ENCODE data around the gene CIDEA.
A peak's percentile ranks its signal among the peaks of the same experiment; 100 is the strongest.

Gene CIDEA

GRCh38 chr18:12296457-12296856 is 42.3 kb downstream of the CIDEA start:
- CTCF ChIA-PET: interaction anchor here (0.6 to 1.2 kb wide), 4 partner anchors 9 to 24 kb away, joined by 3 to 6 read pairs (median 3); no protein-coding TSS in a partner anchor
- no peak overlapping the region for H3K27ac ChIP-seq
- POLR2A ChIA-PET (ENCODE audit: low non-redundant PET): no interaction called here
- DNase-seq (ENCODE audit: low spot score): no peak
- TF ChIP-seq CTCF (conservative IDR thresholded peaks at IDR 0.05; ENCODE audit: low read depth): no peak

GRCh38 chr18:12299862-12300261 is 45.7 kb downstream of the CIDEA start:
- no peak for DNase-seq (ENCODE audit: low spot score)
- H3K27ac ChIP-seq: no peak overlapping the region
- ChIA-PET POLR2A (ENCODE audit: low non-redundant PET) (no interaction called here), CTCF (no interaction called here)
- no peak for TF ChIP-seq CTCF (conservative IDR thresholded peaks at IDR 0.05; ENCODE audit: low read depth)

GRCh38 chr18:12301263-12302005 is 47.3 kb downstream of the CIDEA start:
- ChIA-PET CTCF (interaction anchor here (0.9 kb wide), 1 partner anchor 30 kb away, joined by 3 read pairs; no protein-coding TSS in a partner anchor), POLR2A (ENCODE audit: low non-redundant PET) (no interaction called here)
- no peak overlapping the region for H3K27ac ChIP-seq
- TF ChIP-seq CTCF (conservative IDR thresholded peaks at IDR 0.05; ENCODE audit: low read depth): no peak
- no peak for DNase-seq (ENCODE audit: low spot score)

- no peak for TF ChIP-seq CTCF (conservative IDR thresholded peaks at IDR 0.05; ENCODE audit: low read depth)
- no peak for DNase-seq (ENCODE audit: low spot score)
- no peak overlapping the region for H3K27ac ChIP-seq
- POLR2A ChIA-PET (ENCODE audit: low non-redundant PET): no interaction called here
- CTCF ChIA-PET: no interaction called here
Observed at GRCh38 chr18:12302391-12303147, 48.4 kb downstream of the CIDEA start.

- DNase-seq (ENCODE audit: low spot score): peak; percentile 48
- CTCF ChIA-PET: no interaction called here
- peak overlapping the region; percentile 97 for H3K27ac ChIP-seq
- POLR2A ChIA-PET (ENCODE audit: low non-redundant PET): no interaction called here
- no peak for TF ChIP-seq CTCF (conservative IDR thresholded peaks at IDR 0.05; ENCODE audit: low read depth)
Observed at GRCh38 chr18:12304351-12305210, 50.4 kb downstream of the CIDEA start.

GRCh38 chr18:12305211-12305610 is 51.0 kb downstream of the CIDEA start:
- DNase-seq (ENCODE audit: low spot score): no peak
- H3K27ac ChIP-seq: peak overlapping the region; percentile 97
- CTCF ChIA-PET: no interaction called here
- POLR2A ChIA-PET (ENCODE audit: low non-redundant PET): no interaction called here
- TF ChIP-seq CTCF (conservative IDR thresholded peaks at IDR 0.05; ENCODE audit: low read depth): no peak
